ENCODE results near the gene PACSIN1. TPM values are rescaled to one million over a fixed set of nuclear protein-coding genes. Genes with fewer than 3 reads are reported as not detected.

The PACSIN1 gene
- total and polyA plus RNA-seq, 2 of the 4 experiments (the other 2 are of a cell fraction) = 0.02 TPM; not detected in 1

GRCh38 chr6:34416877-34417371 is 49.0 kb upstream of the PACSIN1 start:
- H4K91ac ChIP-seq (ENCODE audit: insufficient read depth, low read depth, low read length) = no peak overlapping the region
- no peak overlapping the region for H3K9ac ChIP-seq (ENCODE audit: low read depth, low read length)
- intact Hi-C loops (cut with micrococcal nuclease) = loop anchor here (5.0 kb wide), 1 partner anchor 190 kb away; no protein-coding TSS in a partner anchor
- no peak overlapping the region for H2BK5ac ChIP-seq (ENCODE audit: low read depth, low read length, poor library complexity, severe bottlenecking)
- H2BK120ac ChIP-seq (ENCODE audit: low read depth, low read length) = no peak overlapping the region
- H3K4me1 ChIP-seq (ENCODE audit: control insufficient read depth, insufficient read depth, low read length) = no peaks in the 10 kb centered on the region
- H3K4ac ChIP-seq (ENCODE audit: low read depth, low read length) = no peak overlapping the region
- H2AK5ac ChIP-seq (ENCODE audit: low read depth, low read length) = no peak overlapping the region
- no peak overlapping the region for H3K4me2 ChIP-seq (ENCODE audit: low read depth, low read length)
- BruUV-seq (replicated peaks) = no TSS peak
- ATAC-seq (ENCODE audit: low read depth) (no peak), DNase-seq (no peak)
- H2AFZ ChIP-seq (replicated peaks; ENCODE audit: low read length, poor library complexity) = no peak overlapping the region
- in situ Hi-C loops (cut with MboI; ENCODE audit: low sequenced_read_pairs) = no loop called here
- H3K14ac ChIP-seq (replicated peaks; ENCODE audit: low read depth, low read length) = no peak overlapping the region
- H2BK20ac ChIP-seq (ENCODE audit: low read depth, low read length) = no peak overlapping the region
- no peak overlapping the region for H2AK9ac ChIP-seq (replicated peaks; ENCODE audit: low read depth, low read length, poor library complexity)
- H4K20me1 ChIP-seq (ENCODE audit: insufficient read depth, low read length) = peaks cover 48% of the 10 kb centered on the region
- dilution Hi-C loops (cut with HindIII; ENCODE audit: low sequenced_read_pairs, unreplicated experiment) = no loop called here
- H3K27me3 ChIP-seq (ENCODE audit: control insufficient read depth, insufficient read depth, low read length) = no peaks in the 10 kb centered on the region
- no peaks in the 10 kb centered on the region for H3K9me3 ChIP-seq (ENCODE audit: control insufficient read depth, insufficient read depth, low read length)
- no peak overlapping the region for H3K4me3 ChIP-seq (ENCODE audit: insufficient read depth, low read depth, low read length)
- no peak overlapping the region for H3K27ac ChIP-seq (ENCODE audit: insufficient read depth, low read length)
- H3K18ac ChIP-seq (ENCODE audit: low read depth, low read length) = no peak overlapping the region
- POLR2A ChIA-PET (ENCODE audit: unreplicated experiment) = interaction anchor here (0.6 to 1.3 kb wide), 3 partner anchors 9 to 168 kb away, joined by 3 to 8 read pairs (median 3); partner anchors contain the start of genes RPS10 and SMIM29
- H2BK15ac ChIP-seq (ENCODE audit: low read depth, low read length) = no peak overlapping the region
- peaks cover 28 to 49% of the 10 kb centered on the region in 2 experiments for H3K79me1 ChIP-seq (ENCODE audit: low read depth in 1 of 2, low read length in 2 of 2)
- WGBS, 2 experiments (ENCODE audit: extremely low coverage in 2 of 2, insufficient read length in 1 of 2) = 83% methylated on average over 4 of the region's 7 CpGs; no CpG with 5 or more reads in 1 of the 2 experiments
- H4K8ac ChIP-seq (ENCODE audit: low read depth in 2 of 2, low read length in 2 of 2) = no peak overlapping the region
- peaks cover 48% of the 10 kb centered on the region for H3K36me3 ChIP-seq (ENCODE audit: control insufficient read depth, insufficient read depth, low read length)
- CTCF ChIA-PET = interaction anchor here (2.2 kb wide), 1 partner anchor 192 kb away, joined by 8 read pairs; no protein-coding TSS in a partner anchor
- H4K5ac ChIP-seq (ENCODE audit: low read depth, low read length) = no peak overlapping the region
- TF ChIP-seq NFE2L2 (IDR thresholded peaks at IDR 0.05; ENCODE audit: low read depth, low read length) (no peak), SMC3 (IDR thresholded peaks at IDR 0.05; ENCODE audit: low read depth, low read length) (no peak), POLR2A (IDR thresholded peaks at IDR 0.05; ENCODE audit: low read depth, low read length) (no peak), RAD21 (IDR thresholded peaks at IDR 0.05; ENCODE audit: low read length) (no peak), RFX5 (IDR thresholded peaks at IDR 0.05; ENCODE audit: low read depth, low read length) (no peak), RCOR1 (IDR thresholded peaks at IDR 0.05; ENCODE audit: insufficient replicate concordance, low read length) (no peak), CHD1 (IDR thresholded peaks at IDR 0.05; ENCODE audit: low read depth, low read length) (no peak), FOS (IDR thresholded peaks at IDR 0.05; ENCODE audit: low read depth, low read length) (no peak), MAZ (IDR thresholded peaks at IDR 0.05; ENCODE audit: borderline replicate concordance, low read depth, low read length) (no peak), MXI1 (IDR thresholded peaks at IDR 0.05; ENCODE audit: borderline replicate concordance, low read depth, low read length) (no peak), USF2 (IDR thresholded peaks at IDR 0.05; ENCODE audit: low read depth, low read length) (no peak), CEBPB (IDR thresholded peaks at IDR 0.05; ENCODE audit: low read depth, low read length) (no peak), MAFK (IDR thresholded peaks at IDR 0.05; ENCODE audit: low read depth, low read length) (no peak), CTCF (conservative IDR thresholded peaks at IDR 0.05; ENCODE audit: low read depth, low read length) (no peak)
- TF ChIP-seq, protein P1, sequence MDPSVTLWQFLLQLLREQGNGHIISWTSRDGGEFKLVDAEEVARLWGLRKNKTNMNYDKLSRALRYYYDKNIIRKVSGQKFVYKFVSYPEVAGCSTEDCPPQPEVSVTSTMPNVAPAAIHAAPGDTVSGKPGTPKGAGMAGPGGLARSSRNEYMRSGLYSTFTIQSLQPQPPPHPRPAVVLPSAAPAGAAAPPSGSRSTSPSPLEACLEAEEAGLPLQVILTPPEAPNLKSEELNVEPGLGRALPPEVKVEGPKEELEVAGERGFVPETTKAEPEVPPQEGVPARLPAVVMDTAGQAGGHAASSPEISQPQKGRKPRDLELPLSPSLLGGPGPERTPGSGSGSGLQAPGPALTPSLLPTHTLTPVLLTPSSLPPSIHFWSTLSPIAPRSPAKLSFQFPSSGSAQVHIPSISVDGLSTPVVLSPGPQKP (IDR thresholded peaks at IDR 0.05; ENCODE audit: borderline replicate concordance, low read depth, low read length) = no peak
- H3K56ac ChIP-seq (ENCODE audit: extremely low read depth, insufficient read depth, low read length) = no peak overlapping the region
- peaks cover 10% of the 10 kb centered on the region for H3K9me1 ChIP-seq (ENCODE audit: insufficient read depth, low read length)
- no peak overlapping the region for H3K23ac ChIP-seq (ENCODE audit: low read depth, low read length)
